GM21576 (cell line): ENCODE results near the gene RALGPS2.
"Not testable (repeated sequence)": the region's sequence is repeated elsewhere in the genome, so short reads cannot be mapped to it uniquely, and the experiment has no call there.

ENCODE experiments used
- ATAC-seq: cut with Tn5 transposase; IDR thresholded peaks from one replicate; pipeline ENCODE4 v1.9.1; 2021; ENCODE audit warnings: mild to moderate bottlenecking, moderate library complexity; ENCODE audit not compliant: unreplicated experiment

Gene RALGPS2

GRCh38 chr1:178939338-178940067, 214.5 kb downstream of the RALGPS2 start:
- ATAC-seq, result no peak

GRCh38 chr1:178940068-178940765, 215.2 kb downstream of the RALGPS2 start:
- no peak for ATAC-seq

DNA sequence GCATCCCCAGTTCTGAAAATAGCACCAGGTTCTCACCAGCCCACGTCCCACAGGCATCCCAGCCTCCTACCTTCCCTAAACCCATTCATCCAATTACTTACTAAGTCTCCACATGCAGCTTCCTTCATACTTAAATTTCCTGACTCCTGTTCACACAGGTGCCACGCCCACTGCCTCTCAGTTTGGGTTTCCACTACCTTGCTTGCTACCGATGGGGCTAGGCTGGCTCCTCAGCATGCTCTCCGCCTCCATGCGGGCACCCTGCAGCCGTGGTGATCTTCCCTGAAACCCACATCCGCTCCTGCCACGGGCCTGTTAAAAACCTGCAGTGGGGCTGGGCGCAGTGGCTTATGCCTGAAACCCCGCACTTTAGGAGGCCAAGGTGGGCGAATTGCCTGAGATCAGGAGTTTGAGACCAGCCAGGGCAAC, 216.2 kb downstream of the RALGPS2 start:
- ATAC-seq, result no peak

- ATAC-seq, result no peak
Observed at GRCh38 chr1:178941849-178942248, 216.8 kb downstream of the RALGPS2 start.

DNA sequence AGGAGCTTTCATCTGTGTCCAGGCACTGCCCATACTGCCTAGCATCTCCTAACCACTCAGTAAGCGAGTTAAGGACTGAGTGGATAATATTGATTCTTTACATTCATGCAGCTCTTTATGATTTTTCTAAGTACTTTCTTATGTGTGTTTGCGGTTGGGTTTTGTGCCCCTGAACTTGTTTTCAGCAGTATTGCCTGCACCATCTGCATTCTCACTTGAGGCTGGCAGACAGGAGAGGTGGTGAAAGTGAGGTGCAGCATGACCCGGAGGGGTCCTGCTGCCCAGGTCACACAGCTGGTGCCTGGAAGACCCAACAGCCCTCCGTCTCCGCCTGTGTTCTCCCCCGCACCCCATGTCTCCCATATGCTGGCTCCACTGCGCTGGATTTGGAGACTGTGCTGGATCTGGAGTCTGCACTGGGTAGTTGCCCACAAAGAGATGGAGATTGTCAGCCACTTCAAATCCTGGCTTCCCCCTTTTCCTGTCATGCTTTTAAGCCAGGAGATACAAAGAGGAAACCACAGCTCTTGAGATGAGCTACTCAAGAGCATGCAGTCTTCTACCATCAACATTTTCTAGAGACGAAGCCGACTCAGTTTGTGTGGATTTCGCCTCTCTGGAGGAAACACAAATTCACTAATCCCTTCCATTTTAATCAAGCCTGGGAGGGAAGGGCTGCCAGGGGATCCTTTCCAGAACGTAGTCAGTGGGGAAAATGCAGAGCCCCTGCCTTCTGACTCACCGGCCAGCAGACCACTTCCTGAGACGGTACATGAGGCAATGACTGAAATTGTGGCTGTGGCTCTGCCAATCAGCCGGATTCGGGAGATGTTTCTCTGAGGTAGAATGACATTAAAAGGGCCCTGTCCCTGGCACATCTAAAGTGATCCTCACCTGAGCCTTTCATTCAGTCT, 217.5 kb downstream of the RALGPS2 start:
- no peak for ATAC-seq

- ATAC-seq, result no peak
Observed at GRCh38 chr1:178944729-178945128, 219.7 kb downstream of the RALGPS2 start.

- ATAC-seq, result no peak
Observed at GRCh38 chr1:178945763-178946266, 220.8 kb downstream of the RALGPS2 start.

DNA sequence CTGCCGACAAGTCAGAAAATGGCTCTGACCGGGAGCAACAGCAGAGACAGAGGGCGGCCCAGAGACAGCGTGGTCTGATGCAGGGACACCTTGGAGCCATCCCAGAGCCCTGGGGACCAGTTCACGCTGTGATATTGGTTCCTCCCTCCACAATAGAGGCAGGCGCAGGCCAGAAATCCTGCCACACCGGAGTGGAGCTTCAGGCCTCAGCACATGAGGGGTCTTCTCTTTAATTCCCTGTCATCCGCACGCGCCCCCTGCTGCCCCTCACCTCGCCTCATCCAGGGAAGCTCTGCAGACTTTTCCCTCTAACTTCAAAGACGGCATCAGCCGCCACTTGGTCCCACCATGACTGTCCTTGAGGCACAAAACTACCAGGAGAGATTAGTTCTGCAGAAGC, 221.4 kb downstream of the RALGPS2 start:
- no peak for ATAC-seq

DNA sequence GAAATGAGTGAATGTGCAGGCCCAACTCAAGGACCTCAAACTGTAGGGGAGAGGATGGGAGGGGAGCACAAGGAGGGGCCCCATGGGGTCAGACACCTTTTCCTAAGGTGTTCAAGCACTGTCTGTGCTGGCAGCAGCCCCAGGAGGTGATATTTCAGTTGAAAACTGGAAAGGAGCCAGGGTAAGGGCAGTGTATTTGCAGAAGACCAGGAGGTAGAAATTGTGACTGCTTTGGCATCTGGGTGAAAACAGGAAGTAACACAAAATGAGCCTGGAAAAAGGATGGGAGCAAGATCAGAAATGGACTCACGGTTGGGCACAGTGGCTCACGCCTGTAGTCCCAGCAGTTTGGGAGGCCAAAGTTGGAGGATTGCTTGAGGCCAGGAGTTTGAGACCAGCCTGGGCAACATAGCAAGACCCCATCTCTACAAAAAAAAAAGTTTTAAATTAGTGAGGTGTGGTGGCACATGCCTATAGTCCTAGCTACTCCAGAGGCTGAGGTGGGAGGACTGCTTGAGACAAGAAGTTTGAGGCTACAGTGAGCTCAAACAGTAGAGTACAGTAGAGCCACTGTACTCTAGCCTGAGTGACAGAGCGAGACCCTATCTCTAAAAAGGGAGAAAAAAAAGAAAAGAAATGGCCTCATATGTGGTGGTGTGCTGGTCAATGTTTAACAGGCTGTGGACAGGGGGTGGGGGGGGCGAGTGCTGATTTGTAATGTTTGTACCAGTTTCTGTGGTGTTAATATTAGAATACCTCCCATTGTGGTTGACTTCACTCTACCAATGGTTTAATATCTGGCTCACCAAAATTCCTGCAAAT, 222.0 kb downstream of the RALGPS2 start:
- no peak for ATAC-seq

GRCh38 chr1:178947677-178947981, 222.6 kb downstream of the RALGPS2 start:
- no peak for ATAC-seq

- no peak for ATAC-seq
Observed at GRCh38 chr1:178948676-178949075, 223.6 kb downstream of the RALGPS2 start.

GRCh38 chr1:178949866-178950265, 224.8 kb downstream of the RALGPS2 start:
- ATAC-seq, result not testable (repeated sequence)

GRCh38 chr1:178951600-178951999, 226.6 kb downstream of the RALGPS2 start:
- no peak for ATAC-seq

GRCh38 chr1:178953034-178953433, 228.0 kb downstream of the RALGPS2 start:
- ATAC-seq, result no peak

DNA sequence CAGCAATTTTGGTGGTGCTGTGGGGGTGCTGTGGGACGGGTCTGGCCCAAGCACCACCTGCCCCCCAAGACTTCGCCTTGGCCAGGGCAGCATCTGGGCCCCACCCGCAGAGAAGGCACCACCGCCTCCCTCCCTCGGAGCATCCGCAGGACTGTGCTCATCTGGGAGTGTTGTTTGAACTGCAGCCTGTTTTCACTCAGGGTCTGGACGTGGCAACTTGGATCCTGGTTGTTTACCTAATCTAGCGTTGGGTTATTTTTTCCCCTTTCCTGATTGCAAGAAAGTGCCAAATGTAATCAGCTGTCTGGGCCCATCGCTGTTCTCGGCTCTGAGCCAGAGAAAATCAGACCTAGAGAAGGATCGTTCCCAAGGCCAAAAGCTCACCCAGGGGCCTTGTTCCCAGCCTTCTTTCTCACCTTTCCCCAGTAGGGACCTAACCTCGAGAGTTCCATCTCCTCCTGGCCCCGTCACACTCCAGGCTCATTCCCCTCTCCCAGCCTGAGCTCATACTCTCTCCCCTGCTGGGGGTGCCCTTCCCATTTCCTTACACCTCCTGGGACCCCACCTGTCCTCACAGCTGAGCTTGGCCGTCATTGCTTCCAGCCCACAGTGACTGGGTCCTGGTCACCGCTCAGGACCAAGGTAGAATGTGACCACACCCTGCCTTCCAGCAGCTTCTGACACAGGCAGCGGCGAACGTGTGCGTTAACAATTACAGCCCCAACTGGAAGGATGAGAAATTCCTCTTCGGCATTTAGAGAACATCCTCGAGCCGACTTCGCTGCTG, 228.7 kb downstream of the RALGPS2 start:
- ATAC-seq, result no peak

DNA sequence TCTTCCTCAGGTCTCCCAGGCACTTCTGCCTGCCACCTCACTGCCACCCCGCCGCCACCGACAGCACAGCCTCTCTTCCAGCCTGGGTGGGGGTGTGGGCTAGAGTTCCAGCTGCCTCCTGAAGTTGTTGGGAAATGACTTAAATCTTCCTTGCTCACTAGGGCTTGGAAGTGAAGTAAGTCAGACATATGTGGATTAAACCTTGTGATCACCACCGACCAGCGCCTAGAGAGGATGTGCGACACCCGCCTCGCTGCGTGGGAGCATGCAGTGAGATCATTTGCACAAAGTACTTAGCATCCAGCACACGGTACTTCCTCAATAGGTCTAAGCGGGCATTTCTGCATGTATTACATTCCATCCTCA, 229.3 kb downstream of the RALGPS2 start:
- ATAC-seq, result no peak

GRCh38 chr1:178954937-178955336, 229.9 kb downstream of the RALGPS2 start:
- ATAC-seq, result no peak

DNA sequence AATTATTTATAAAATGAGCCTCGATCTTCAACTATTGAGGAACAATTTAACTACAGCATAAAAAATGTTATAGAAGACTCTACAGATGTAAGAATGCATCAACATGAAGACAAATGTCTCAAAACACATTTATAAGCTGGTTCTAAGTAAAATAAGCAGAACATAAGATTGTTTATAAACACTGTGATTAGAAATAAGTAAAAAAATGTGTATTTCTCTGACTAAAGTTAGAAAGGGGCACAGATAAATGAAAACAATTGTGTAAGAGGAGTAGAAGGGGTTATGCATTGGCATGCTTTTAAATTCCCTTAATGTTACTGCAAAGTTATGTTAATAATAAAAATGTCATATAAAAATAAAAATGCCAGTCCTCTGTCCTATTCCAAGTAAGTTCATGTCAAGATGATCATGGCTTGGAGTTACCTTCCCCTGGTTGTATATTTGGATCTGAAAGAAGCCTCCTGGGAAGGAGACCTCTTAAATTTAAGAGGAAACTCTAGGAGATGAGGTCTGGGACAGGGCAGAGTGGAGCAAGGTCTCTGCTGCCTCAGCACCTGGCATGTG, 230.4 kb downstream of the RALGPS2 start:
- ATAC-seq, result no peak

DNA sequence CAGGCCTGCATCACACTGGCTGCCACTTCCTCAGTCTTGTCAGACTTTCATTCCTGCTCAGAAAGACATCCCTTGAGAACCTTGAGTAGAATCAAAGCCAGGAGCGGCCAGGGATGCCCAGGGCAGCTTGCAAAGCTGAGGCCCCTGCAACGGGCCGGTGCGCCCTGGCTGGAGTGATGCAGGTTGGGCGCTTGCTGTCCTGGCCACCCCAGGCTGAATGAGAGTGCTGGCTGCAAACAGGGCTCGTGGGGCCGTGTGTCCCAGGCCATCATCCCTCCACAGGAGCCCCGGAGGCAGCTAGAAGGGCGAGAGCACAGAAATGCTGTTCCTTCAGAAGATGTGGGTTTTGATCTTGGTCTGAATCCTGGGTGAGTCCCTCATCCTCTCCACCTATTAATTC, 233.4 kb downstream of the RALGPS2 start:
- no peak for ATAC-seq
